ENCODE measurements around the gene FRY.

Gene FRY

GRCh38 chr13:32300920-32301319 is 269.3 kb downstream of the FRY start:
- TF ChIP-seq POLR2AphosphoS5 (IDR thresholded peaks at IDR 0.05; ENCODE audit: low read depth, low read length) (no peak), PAX5 (IDR thresholded peaks at IDR 0.05; ENCODE audit: insufficient read depth, low read length, severe bottlenecking) (no peak), POU2F2 (IDR thresholded peaks at IDR 0.05; ENCODE audit: low read depth, low read length) (no peak), TAF1 (IDR thresholded peaks at IDR 0.05; ENCODE audit: low read depth, low read length) (no peak), POLR2A (IDR thresholded peaks at IDR 0.05; ENCODE audit: low read depth, low read length) (no peak), SPI1 (IDR thresholded peaks at IDR 0.05; ENCODE audit: low read depth, low read length) (no peak)
- FAIRE-seq (no peak), DNase-seq (ENCODE audit: insufficient read length, low spot score) (no peak)

- no peak for DNase-seq (ENCODE audit: insufficient read length, low spot score)
- FAIRE-seq: no peak
- no peak for TF ChIP-seq POLR2A (IDR thresholded peaks at IDR 0.05; ENCODE audit: low read depth, low read length)
- TF ChIP-seq TAF1 (IDR thresholded peaks at IDR 0.05; ENCODE audit: low read depth, low read length): no peak
- no peak for TF ChIP-seq SPI1 (IDR thresholded peaks at IDR 0.05; ENCODE audit: low read depth, low read length)
- TF ChIP-seq PAX5 (IDR thresholded peaks at IDR 0.05; ENCODE audit: insufficient read depth, low read length, severe bottlenecking): no peak
- TF ChIP-seq POU2F2 (IDR thresholded peaks at IDR 0.05; ENCODE audit: low read depth, low read length): no peak
Measured at GRCh38 chr13:32302461-32302860, 270.9 kb downstream of the FRY start.

- FAIRE-seq (no peak), DNase-seq (ENCODE audit: insufficient read length, low spot score) (no peak)
- TF ChIP-seq PAX5 (IDR thresholded peaks at IDR 0.05; ENCODE audit: insufficient read depth, low read length, severe bottlenecking) (no peak), POU2F2 (IDR thresholded peaks at IDR 0.05; ENCODE audit: low read depth, low read length) (no peak), TAF1 (IDR thresholded peaks at IDR 0.05; ENCODE audit: low read depth, low read length) (no peak), SPI1 (IDR thresholded peaks at IDR 0.05; ENCODE audit: low read depth, low read length) (no peak), POLR2A (IDR thresholded peaks at IDR 0.05; ENCODE audit: low read depth, low read length) (no peak), POLR2AphosphoS5 (IDR thresholded peaks at IDR 0.05; ENCODE audit: low read depth, low read length) (no peak)
Measured at GRCh38 chr13:32305646-32306045, 274.1 kb downstream of the FRY start.

- no peak for DNase-seq (ENCODE audit: insufficient read length, low spot score)
- peak; percentile 86 for FAIRE-seq
- TF ChIP-seq SPI1 (IDR thresholded peaks at IDR 0.05; ENCODE audit: low read depth, low read length) (no peak), POU2F2 (IDR thresholded peaks at IDR 0.05; ENCODE audit: low read depth, low read length) (no peak), POLR2AphosphoS5 (IDR thresholded peaks at IDR 0.05; ENCODE audit: low read depth, low read length) (no peak), POLR2A (IDR thresholded peaks at IDR 0.05; ENCODE audit: low read depth, low read length) (no peak), PAX5 (IDR thresholded peaks at IDR 0.05; ENCODE audit: insufficient read depth, low read length, severe bottlenecking) (no peak), TAF1 (IDR thresholded peaks at IDR 0.05; ENCODE audit: low read depth, low read length) (no peak)
Measured at GRCh38 chr13:32309312-32310133, 277.9 kb downstream of the FRY start.

GRCh38 chr13:32310134-32310706 is 278.6 kb downstream of the FRY start:
- no peak for FAIRE-seq
- TF ChIP-seq POLR2AphosphoS5 (IDR thresholded peaks at IDR 0.05; ENCODE audit: low read depth, low read length) (no peak), TAF1 (IDR thresholded peaks at IDR 0.05; ENCODE audit: low read depth, low read length) (no peak), PAX5 (IDR thresholded peaks at IDR 0.05; ENCODE audit: insufficient read depth, low read length, severe bottlenecking) (no peak), SPI1 (IDR thresholded peaks at IDR 0.05; ENCODE audit: low read depth, low read length) (no peak), POLR2A (IDR thresholded peaks at IDR 0.05; ENCODE audit: low read depth, low read length) (no peak), POU2F2 (IDR thresholded peaks at IDR 0.05; ENCODE audit: low read depth, low read length) (no peak)
- peak; percentile 16 for DNase-seq (ENCODE audit: insufficient read length, low spot score)

- TF ChIP-seq POLR2A (IDR thresholded peaks at IDR 0.05; ENCODE audit: low read depth, low read length) (no peak), TAF1 (IDR thresholded peaks at IDR 0.05; ENCODE audit: low read depth, low read length) (no peak), SPI1 (IDR thresholded peaks at IDR 0.05; ENCODE audit: low read depth, low read length) (no peak), PAX5 (IDR thresholded peaks at IDR 0.05; ENCODE audit: insufficient read depth, low read length, severe bottlenecking) (no peak), POU2F2 (IDR thresholded peaks at IDR 0.05; ENCODE audit: low read depth, low read length) (no peak), POLR2AphosphoS5 (IDR thresholded peaks at IDR 0.05; ENCODE audit: low read depth, low read length) (no peak)
- FAIRE-seq: no peak
- no peak for DNase-seq (ENCODE audit: insufficient read length, low spot score)
Measured at GRCh38 chr13:32311188-32311897, 279.8 kb downstream of the FRY start.

- FAIRE-seq: peak; percentile 82
- DNase-seq (ENCODE audit: insufficient read length, low spot score): peak; percentile 16
- TF ChIP-seq POU2F2 (IDR thresholded peaks at IDR 0.05; ENCODE audit: low read depth, low read length) (no peak), POLR2A (IDR thresholded peaks at IDR 0.05; ENCODE audit: low read depth, low read length) (no peak), POLR2AphosphoS5 (IDR thresholded peaks at IDR 0.05; ENCODE audit: low read depth, low read length) (no peak), SPI1 (IDR thresholded peaks at IDR 0.05; ENCODE audit: low read depth, low read length) (no peak), TAF1 (IDR thresholded peaks at IDR 0.05; ENCODE audit: low read depth, low read length) (no peak), PAX5 (IDR thresholded peaks at IDR 0.05; ENCODE audit: insufficient read depth, low read length, severe bottlenecking) (no peak)
Measured at GRCh38 chr13:32314271-32315237, 283.0 kb downstream of the FRY start.

- FAIRE-seq (peak; percentile 94), DNase-seq (ENCODE audit: insufficient read length, low spot score) (peak; percentile 68)
- TF ChIP-seq SPI1 (IDR thresholded peaks at IDR 0.05; ENCODE audit: low read depth, low read length) (peak; percentile 35; the same call in 1 of the 2 replicates), TAF1 (IDR thresholded peaks at IDR 0.05; ENCODE audit: low read depth, low read length) (peak; percentile 79), POLR2A (IDR thresholded peaks at IDR 0.05; ENCODE audit: low read depth, low read length) (peak; percentile 97), POLR2AphosphoS5 (IDR thresholded peaks at IDR 0.05; ENCODE audit: low read depth, low read length) (peak; percentile 95), POU2F2 (IDR thresholded peaks at IDR 0.05; ENCODE audit: low read depth, low read length) (peak; percentile 80), PAX5 (IDR thresholded peaks at IDR 0.05; ENCODE audit: insufficient read depth, low read length, severe bottlenecking) (no peak)
Measured at GRCh38 chr13:32315238-32316027, 283.9 kb downstream of the FRY start, which contains the start of the genes BRCA2 and ZAR1L. BRCA2 (plus strand) TSS chr13:32315508; CDS start chr13:32316461, 953 bp downstream. ZAR1L (minus strand) TSS chr13:32315363; CDS start chr13:32311925, 3,438 bp downstream.

Data from GM12891 (cell line).